Glutamatergic neuron (in vitro differentiated cells): Measurements from ENCODE around the gene JRKL. TPM values are rescaled to one million over a fixed set of nuclear protein-coding genes. Genes with fewer than 3 reads are reported as not detected.

Experiments used
- DNase-seq: peaks from one replicate; pipeline ENCODE4 v3.0.0; 2022
- H3K27ac Mint-ChIP-seq: one replicate; pipeline ENCODE4 v1.8.0; 2020; ENCODE audit warnings: mild to moderate bottlenecking, mixed read lengths, inconsistent platforms; ENCODE audit not compliant: unreplicated experiment
- H3K27me3 Mint-ChIP-seq: one replicate; pipeline ENCODE4 v1.8.0; 2020; ENCODE audit warnings: mild to moderate bottlenecking, moderate library complexity, mixed read lengths, inconsistent platforms; ENCODE audit not compliant: unreplicated experiment
- H3K36me3 Mint-ChIP-seq: one replicate; pipeline ENCODE4 v1.8.0; 2020; ENCODE audit warnings: mild to moderate bottlenecking, mixed read lengths, inconsistent platforms; ENCODE audit not compliant: unreplicated experiment
- H3K4me1 Mint-ChIP-seq: one replicate; pipeline ENCODE4 v1.8.0; 2020; ENCODE audit warnings: mild to moderate bottlenecking, low read depth, mixed read lengths, inconsistent platforms; ENCODE audit not compliant: unreplicated experiment
- H3K4me3 Mint-ChIP-seq: one replicate; pipeline ENCODE4 v1.8.0; 2020; ENCODE audit warnings: mild to moderate bottlenecking, mixed read lengths, inconsistent platforms; ENCODE audit not compliant: unreplicated experiment
- H3K9me3 Mint-ChIP-seq: one replicate; pipeline ENCODE4 v1.8.0; 2020; ENCODE audit warnings: mild to moderate bottlenecking, moderate library complexity, mixed read lengths, inconsistent platforms; ENCODE audit not compliant: unreplicated experiment
- total RNA-seq: library from RNA; stranded (reverse); fragmentation: NEBNext Ultra II Directional; extraction: Animal tissue kit (Norgen Biotek cat#: 25700); gene quantifications from one replicate; pipeline ENCODE4 v1.2.1, GENCODE V29; 2021; ENCODE audit not compliant: unreplicated experiment
- TF ChIP-seq, protein P1 (sequence below): fragments of 200-600 bp; sonication (generic); IDR thresholded peaks from one replicate; pipeline ENCODE4 v1.5.0; 2021; ENCODE audit not compliant: partially characterized antibody, unreplicated experiment

JRKL gene
- total RNA-seq, 1 donor from 2014 or later, result 7.8 TPM

DNA sequence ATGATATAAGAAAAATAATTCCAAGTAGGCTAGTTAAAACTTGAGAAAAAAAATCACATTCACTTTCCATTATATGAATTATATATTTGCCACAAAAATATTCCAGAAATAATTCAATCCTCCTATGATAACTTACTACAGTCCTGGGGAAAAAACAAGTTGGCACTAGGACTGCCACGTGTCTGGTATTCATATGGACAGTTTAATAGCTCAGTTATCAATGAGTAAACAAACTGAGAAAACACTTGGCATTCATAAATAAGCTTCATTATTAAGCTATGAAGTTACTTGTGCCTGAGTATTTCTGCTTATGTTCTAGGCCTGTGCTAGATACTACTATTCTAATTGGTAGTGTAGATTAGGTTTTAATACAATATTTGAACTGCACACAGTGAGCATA lies 24.3 kb upstream of the JRKL start:
- TF ChIP-seq, protein P1, sequence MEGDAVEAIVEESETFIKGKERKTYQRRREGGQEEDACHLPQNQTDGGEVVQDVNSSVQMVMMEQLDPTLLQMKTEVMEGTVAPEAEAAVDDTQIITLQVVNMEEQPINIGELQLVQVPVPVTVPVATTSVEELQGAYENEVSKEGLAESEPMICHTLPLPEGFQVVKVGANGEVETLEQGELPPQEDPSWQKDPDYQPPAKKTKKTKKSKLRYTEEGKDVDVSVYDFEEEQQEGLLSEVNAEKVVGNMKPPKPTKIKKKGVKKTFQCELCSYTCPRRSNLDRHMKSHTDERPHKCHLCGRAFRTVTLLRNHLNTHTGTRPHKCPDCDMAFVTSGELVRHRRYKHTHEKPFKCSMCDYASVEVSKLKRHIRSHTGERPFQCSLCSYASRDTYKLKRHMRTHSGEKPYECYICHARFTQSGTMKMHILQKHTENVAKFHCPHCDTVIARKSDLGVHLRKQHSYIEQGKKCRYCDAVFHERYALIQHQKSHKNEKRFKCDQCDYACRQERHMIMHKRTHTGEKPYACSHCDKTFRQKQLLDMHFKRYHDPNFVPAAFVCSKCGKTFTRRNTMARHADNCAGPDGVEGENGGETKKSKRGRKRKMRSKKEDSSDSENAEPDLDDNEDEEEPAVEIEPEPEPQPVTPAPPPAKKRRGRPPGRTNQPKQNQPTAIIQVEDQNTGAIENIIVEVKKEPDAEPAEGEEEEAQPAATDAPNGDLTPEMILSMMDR, result no peak
- peaks cover 1% of the 10 kb centered on the region for H3K27me3 Mint-ChIP-seq
- peaks cover 14% of the 10 kb centered on the region for H3K36me3 Mint-ChIP-seq
- H3K4me1 Mint-ChIP-seq, result no peaks in the 10 kb centered on the region
- no peaks in the 10 kb centered on the region for H3K9me3 Mint-ChIP-seq
- DNase-seq, result no peak
- no peak overlapping the region for H3K4me3 Mint-ChIP-seq
- no peak overlapping the region for H3K27ac Mint-ChIP-seq

DNA sequence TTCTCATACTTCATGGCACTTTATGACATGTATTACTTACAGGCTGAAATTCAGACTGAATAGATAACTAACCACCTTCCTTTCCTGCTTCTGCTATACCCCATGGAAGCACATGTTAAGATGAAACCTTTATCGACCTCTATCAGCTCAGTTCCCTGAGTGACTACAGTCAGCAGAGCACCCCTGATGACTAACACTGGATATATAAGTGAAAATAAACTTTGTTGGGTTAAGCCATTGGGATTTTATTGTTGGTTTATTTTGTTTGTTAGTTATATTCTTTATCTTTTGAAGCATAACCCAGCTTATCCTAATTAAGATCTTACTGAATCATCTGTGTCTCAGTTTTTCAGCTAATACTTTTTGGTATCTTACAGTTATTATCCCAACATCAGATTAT lies 23.8 kb upstream of the JRKL start:
- Mint-ChIP-seq H3K27ac (no peak overlapping the region), H3K27me3 (peaks cover 1% of the 10 kb centered on the region), H3K36me3 (peaks cover 14% of the 10 kb centered on the region), H3K9me3 (no peaks in the 10 kb centered on the region), H3K4me1 (no peaks in the 10 kb centered on the region), H3K4me3 (no peak overlapping the region)
- TF ChIP-seq, protein P1, result no peak
- no peak for DNase-seq

GRCh38 chr11:96367342-96367741 lies 22.5 kb upstream of the JRKL start:
- H3K9me3 Mint-ChIP-seq, result no peaks in the 10 kb centered on the region
- H3K4me3 Mint-ChIP-seq, result no peak overlapping the region
- H3K36me3 Mint-ChIP-seq, result peaks cover 14% of the 10 kb centered on the region
- TF ChIP-seq, protein P1, result no peak
- H3K27ac Mint-ChIP-seq, result no peak overlapping the region
- no peak for DNase-seq
- H3K27me3 Mint-ChIP-seq, result peaks cover 3% of the 10 kb centered on the region
- H3K4me1 Mint-ChIP-seq, result no peaks in the 10 kb centered on the region

- Mint-ChIP-seq H3K36me3 (peaks cover 6% of the 10 kb centered on the region), H3K27me3 (peaks cover 2% of the 10 kb centered on the region), H3K4me3 (no peak overlapping the region), H3K27ac (no peak overlapping the region), H3K4me1 (no peaks in the 10 kb centered on the region), H3K9me3 (no peaks in the 10 kb centered on the region)
- TF ChIP-seq, protein P1, result no peak
- DNase-seq, result no peak
Measured at GRCh38 chr11:96373826-96374225, 16.0 kb upstream of the JRKL start.

- DNase-seq, result no peak
- H3K27ac Mint-ChIP-seq, result no peak overlapping the region
- H3K36me3 Mint-ChIP-seq, result no peaks in the 10 kb centered on the region
- H3K9me3 Mint-ChIP-seq, result no peaks in the 10 kb centered on the region
- H3K4me1 Mint-ChIP-seq, result no peaks in the 10 kb centered on the region
- peaks cover 2% of the 10 kb centered on the region for H3K27me3 Mint-ChIP-seq
- TF ChIP-seq, protein P1, result no peak
- no peak overlapping the region for H3K4me3 Mint-ChIP-seq
Measured at GRCh38 chr11:96376796-96377195, 13.0 kb upstream of the JRKL start.
